Liver (tissue), 9 donors: ENCODE results near the gene EXOC6B. TPM values are rescaled to one million over a fixed set of nuclear protein-coding genes. Genes with fewer than 3 reads are reported as not detected.

Experiments
- DNase-seq: peaks from one replicate; pipeline ENCODE4 v3.0.0-alpha.2; 2017; ENCODE audit warnings: low spot score
- H3K27ac ChIP-seq, 2 donors: one replicate each; pipeline ENCODE4 v1.7.0; 2013; ENCODE audit warnings: inconsistent platforms in 2 of 2, low read length in 2 of 2, control low read depth in 1 of 2, low read depth in 1 of 2, mild to moderate bottlenecking in 1 of 2
- H3K27me3 ChIP-seq, 4 donors: one replicate each; pipeline versions ENCODE4 v1.6.1 to v1.7.0; 2013; ENCODE audit warnings: low read length in 3 of 4, inconsistent platforms in 1 of 4, mild to moderate bottlenecking in 1 of 4, moderate library complexity in 1 of 4; ENCODE audit not compliant: control insufficient read depth in 4 of 4, insufficient read depth in 4 of 4
- H3K36me3 ChIP-seq, 4 donors: one replicate each; pipeline versions ENCODE4 v1.6.1 to v1.7.0; 2013; ENCODE audit warnings: low read length in 3 of 4, mild to moderate bottlenecking in 3 of 4, low read depth in 1 of 4, moderate library complexity in 1 of 4; ENCODE audit not compliant: control insufficient read depth in 4 of 4, insufficient read depth in 3 of 4
- H3K4me1 ChIP-seq, 4 donors: one replicate each; pipeline versions ENCODE4 v1.6.1 to v1.7.0; 2013; ENCODE audit warnings: low read length in 3 of 4, mild to moderate bottlenecking in 3 of 4, moderate library complexity in 1 of 4; ENCODE audit not compliant: control insufficient read depth in 4 of 4, insufficient read depth in 4 of 4
- H3K4me3 ChIP-seq, 3 donors: one replicate each; pipeline versions ENCODE4 v1.6.1 to v1.7.0; 2013; ENCODE audit warnings: low read length in 3 of 3, control low read depth in 1 of 3, low read depth in 1 of 3, mild to moderate bottlenecking in 1 of 3
- H3K9ac ChIP-seq, 2 donors: one replicate each; pipeline ENCODE4 v1.7.0; 2013; ENCODE audit warnings: low read length in 2 of 2, mild to moderate bottlenecking in 2 of 2, moderate library complexity in 2 of 2, control low read depth in 1 of 2, low read depth in 1 of 2
- H3K9me3 ChIP-seq, 4 donors: one replicate each; pipeline versions ENCODE4 v1.6.1 to v1.7.0; 2013; ENCODE audit warnings: low read length in 3 of 4; ENCODE audit not compliant: control insufficient read depth in 4 of 4
- EGR1 ChIP-seq, 2 donors: IDR thresholded peaks; 2 replicates each; pipeline ENCODE4 v1.6.1; 2016 to 2018; ENCODE audit warnings: antibody characterized with exemption in 2 of 2, low read depth in 2 of 2
- FOXA1 ChIP-seq: IDR thresholded peaks from 2 replicates; pipeline ENCODE4 v1.6.1; 2016; ENCODE audit warnings: antibody characterized with exemption
- FOXA2 ChIP-seq: IDR thresholded peaks from 2 replicates; pipeline ENCODE4 v1.6.1; 2016; ENCODE audit warnings: antibody characterized with exemption
- GABPA ChIP-seq, 2 donors: IDR thresholded peaks in 1 of 2; conservative IDR thresholded peaks in 1 of 2; 2 replicates each; pipeline ENCODE4 v1.6.1; 2016; ENCODE audit warnings: antibody characterized with exemption in 2 of 2, mild to moderate bottlenecking in 1 of 2, moderate library complexity in 1 of 2
- HNF4A ChIP-seq, 2 donors: conservative IDR thresholded peaks; 2 replicates each; pipeline ENCODE4 v1.6.1; 2016; ENCODE audit warnings: antibody characterized with exemption in 2 of 2, mild to moderate bottlenecking in 2 of 2
- HNF4G ChIP-seq: IDR thresholded peaks from 2 replicates; pipeline ENCODE4 v1.6.1; 2016; ENCODE audit warnings: antibody characterized with exemption
- JUND ChIP-seq, 2 donors: IDR thresholded peaks; 2 replicates each; pipeline ENCODE4 v1.6.1; 2016; ENCODE audit warnings: antibody characterized with exemption in 2 of 2
- NR2F2 ChIP-seq: IDR thresholded peaks from 2 replicates; pipeline ENCODE4 v1.6.1; 2016; ENCODE audit warnings: antibody characterized with exemption
- RAD21 ChIP-seq, 2 donors: IDR thresholded peaks; 2 replicates each; pipeline ENCODE4 v1.6.1; 2016; ENCODE audit warnings: antibody characterized with exemption in 2 of 2, mild to moderate bottlenecking in 2 of 2
- REST ChIP-seq: IDR thresholded peaks from 2 replicates; pipeline ENCODE4 v1.6.1; 2016; ENCODE audit warnings: antibody characterized with exemption, mild to moderate bottlenecking
- RXRA ChIP-seq, 2 donors: IDR thresholded peaks; 2 replicates each; pipeline ENCODE4 v1.6.1; 2017 to 2018; ENCODE audit warnings: antibody characterized with exemption in 2 of 2, mild to moderate bottlenecking in 1 of 2
- SP1 ChIP-seq: IDR thresholded peaks from 2 replicates; pipeline ENCODE4 v1.6.1; 2018; ENCODE audit warnings: antibody characterized with exemption, mild to moderate bottlenecking
- TAF1 ChIP-seq: conservative IDR thresholded peaks from 2 replicates; pipeline ENCODE4 v1.6.1; 2016; ENCODE audit warnings: antibody characterized with exemption, mild to moderate bottlenecking
- YY1 ChIP-seq: IDR thresholded peaks from 2 replicates; pipeline ENCODE4 v1.6.1; 2016; ENCODE audit warnings: antibody characterized with exemption, mild to moderate bottlenecking
- ZBTB33 ChIP-seq: IDR thresholded peaks from 2 replicates; pipeline ENCODE4 v1.6.1; 2016; ENCODE audit warnings: antibody characterized with exemption
- WGBS: extraction: QIAGEN DNeasy Blood & Tissue Kit; methylation state at CpG from one replicate; pipeline ENCODE4 v1.1.7; 2013; 5-methylcytosine and 5-hydroxymethylcytosine counted together
- polyA plus RNA-seq, 2 donors: library from polyadenylated mRNA; stranded (reverse) in 1 of 2; unstranded in 1 of 2; fragments of 200-250 nt in 1 of 2; fragments of >200 nt in 1 of 2; fragmentation: Nextera tagmentation in 1 of 2; extraction: Ambion mirVana in 1 of 2; gene quantifications; one replicate each; pipeline versions ENCODE4 v1.2.1 to v1.2.3, GENCODE V29; 2013 to 2015
- total RNA-seq, 2 donors: library from RNA; depleted of rRNA; stranded (reverse); fragments of >200 nt; gene quantifications; one replicate each; pipeline ENCODE4 v1.2.3, GENCODE V29; 2014
- TF ChIP-seq, protein P1 (sequence below): IDR thresholded peaks from 2 replicates; pipeline ENCODE4 v1.6.1; 2016; ENCODE audit warnings: antibody characterized with exemption
- TF ChIP-seq, protein P2 (sequence below): IDR thresholded peaks from 2 replicates; pipeline ENCODE4 v1.6.1; 2016; ENCODE audit warnings: antibody characterized with exemption
- TF ChIP-seq, protein P3 (sequence below): fragments of 150-350 bp; IDR thresholded peaks from 2 replicates; pipeline ENCODE4 v1.5.1; 2017; ENCODE audit warnings: improper control_type of control experiment, low read depth, low read length; ENCODE audit not compliant: missing input control
- donor health status: healthy.
- donor health status: healthy.
- donor health status: healthy.
- donor health status: healthy.
- donor health status: healthy.

Gene EXOC6B
- total and polyA plus RNA-seq, 4 donors: 1.7 to 9.5 (median 5.5) TPM

GRCh38 chr2:72548081-72548764, 277.6 kb downstream of the EXOC6B start:
- Histone ChIP-seq H3K36me3 (no peaks in the 10 kb centered on the region), H3K27me3 (no peaks in the 10 kb centered on the region), H3K4me3 (no peak overlapping the region), H3K9ac (no peak overlapping the region), H3K27ac (no peak overlapping the region), H3K9me3 (no peaks in the 10 kb centered on the region), H3K4me1 (peaks cover 0 to 5% (median 4%) of the 10 kb centered on the region in 4 donors)
- WGBS: 32% methylated on average over 5 of the region's 5 CpGs
- DNase-seq: no peak
- TF ChIP-seq ZBTB33: no peak
- peak; percentile 79 to 89 for TF ChIP-seq RXRA (IDR thresholded peaks at IDR 0.05)
- no peak for TF ChIP-seq EGR1 (IDR thresholded peaks at IDR 0.05; ENCODE audit: low read depth in 2 of 2)
- TF ChIP-seq FOXA2: no peak
- peak; percentile 94 for TF ChIP-seq NR2F2
- TF ChIP-seq GABPA (IDR thresholded peaks at IDR 0.05 in 1 of 2, conservative IDR thresholded peaks at IDR 0.05 in 1 of 2): no peak
- TF ChIP-seq RAD21 (IDR thresholded peaks at IDR 0.05): no peak
- no peak for TF ChIP-seq YY1
- TF ChIP-seq, protein P1, sequence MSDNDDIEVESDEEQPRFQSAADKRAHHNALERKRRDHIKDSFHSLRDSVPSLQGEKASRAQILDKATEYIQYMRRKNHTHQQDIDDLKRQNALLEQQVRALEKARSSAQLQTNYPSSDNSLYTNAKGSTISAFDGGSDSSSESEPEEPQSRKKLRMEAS: no peak
- TF ChIP-seq, protein P2, sequence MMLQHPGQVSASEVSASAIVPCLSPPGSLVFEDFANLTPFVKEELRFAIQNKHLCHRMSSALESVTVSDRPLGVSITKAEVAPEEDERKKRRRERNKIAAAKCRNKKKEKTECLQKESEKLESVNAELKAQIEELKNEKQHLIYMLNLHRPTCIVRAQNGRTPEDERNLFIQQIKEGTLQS: no peak
- TF ChIP-seq HNF4G: no peak
- TF ChIP-seq FOXA1: no peak
- TF ChIP-seq SP1: peak; percentile 33
- TF ChIP-seq REST: no peak
- TF ChIP-seq JUND (IDR thresholded peaks at IDR 0.05): no peak
- peak; percentile 35 to 67 for TF ChIP-seq HNF4A (conservative IDR thresholded peaks at IDR 0.05)
- no peak for TF ChIP-seq TAF1
- TF ChIP-seq, protein P3, sequence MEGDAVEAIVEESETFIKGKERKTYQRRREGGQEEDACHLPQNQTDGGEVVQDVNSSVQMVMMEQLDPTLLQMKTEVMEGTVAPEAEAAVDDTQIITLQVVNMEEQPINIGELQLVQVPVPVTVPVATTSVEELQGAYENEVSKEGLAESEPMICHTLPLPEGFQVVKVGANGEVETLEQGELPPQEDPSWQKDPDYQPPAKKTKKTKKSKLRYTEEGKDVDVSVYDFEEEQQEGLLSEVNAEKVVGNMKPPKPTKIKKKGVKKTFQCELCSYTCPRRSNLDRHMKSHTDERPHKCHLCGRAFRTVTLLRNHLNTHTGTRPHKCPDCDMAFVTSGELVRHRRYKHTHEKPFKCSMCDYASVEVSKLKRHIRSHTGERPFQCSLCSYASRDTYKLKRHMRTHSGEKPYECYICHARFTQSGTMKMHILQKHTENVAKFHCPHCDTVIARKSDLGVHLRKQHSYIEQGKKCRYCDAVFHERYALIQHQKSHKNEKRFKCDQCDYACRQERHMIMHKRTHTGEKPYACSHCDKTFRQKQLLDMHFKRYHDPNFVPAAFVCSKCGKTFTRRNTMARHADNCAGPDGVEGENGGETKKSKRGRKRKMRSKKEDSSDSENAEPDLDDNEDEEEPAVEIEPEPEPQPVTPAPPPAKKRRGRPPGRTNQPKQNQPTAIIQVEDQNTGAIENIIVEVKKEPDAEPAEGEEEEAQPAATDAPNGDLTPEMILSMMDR: no peak
